HepG2 (cell line): ENCODE data around the gene SART1. TPM values are rescaled to one million over a fixed set of nuclear protein-coding genes. Genes with fewer than 3 reads are reported as not detected.

Experiments used
- DMAP1 ChIP-seq: IDR thresholded peaks from 2 replicates; pipeline ENCODE4 v1.6.1; 2016
- DR1 ChIP-seq: sonication (generic); formaldehyde crosslinking; IDR thresholded peaks from 2 replicates; pipeline ENCODE4 v1.8.0; 2021; ENCODE audit warnings: mild to moderate bottlenecking, missing genetic modification reagents, inconsistent platforms
- E2F2 ChIP-seq: sonication (generic); formaldehyde crosslinking; IDR thresholded peaks from 2 replicates; pipeline ENCODE4 v1.4.0; 2020; ENCODE audit warnings: missing genetic modification reagents, borderline replicate concordance
- EED ChIP-seq: sonication (generic); formaldehyde crosslinking; IDR thresholded peaks from 2 replicates; pipeline ENCODE4 v1.5.0; 2020; ENCODE audit warnings: mild to moderate bottlenecking, missing genetic modification reagents
- ELF1 ChIP-seq: sonication (generic); formaldehyde crosslinking; IDR thresholded peaks from 2 replicates; pipeline ENCODE4 v1.4.0; 2020; ENCODE audit warnings: missing genetic modification reagents
- ETV6 ChIP-seq: sonication (generic); formaldehyde crosslinking; conservative IDR thresholded peaks from 2 replicates; pipeline ENCODE4 v1.4.0; 2020; ENCODE audit warnings: missing genetic modification reagents
- FOSL1 ChIP-seq: sonication (generic); formaldehyde crosslinking; IDR thresholded peaks from 2 replicates; pipeline ENCODE4 v1.9.0; 2021; ENCODE audit warnings: missing genetic modification reagents, borderline replicate concordance
- FOXK1 ChIP-seq: sonication (generic); formaldehyde crosslinking; IDR thresholded peaks from 2 replicates; pipeline ENCODE4 v1.4.0; 2020; ENCODE audit warnings: low read depth, missing genetic modification reagents, borderline replicate concordance
- GLMP ChIP-seq: sonication (generic); formaldehyde crosslinking; IDR thresholded peaks from 2 replicates; pipeline ENCODE4 v1.9.0; 2021; ENCODE audit warnings: missing genetic modification reagents, mild to moderate bottlenecking, borderline replicate concordance
- HMGXB3 ChIP-seq: sonication (generic); formaldehyde crosslinking; IDR thresholded peaks from 2 replicates; pipeline ENCODE4 v1.4.0; 2020; ENCODE audit warnings: missing genetic modification reagents, borderline replicate concordance
- PHB2 ChIP-seq: fragments of 450-650 bp; IDR thresholded peaks from 2 replicates; pipeline ENCODE4 v1.6.1; 2018; ENCODE audit not compliant: partially characterized antibody
- REXO4 ChIP-seq: sonication (generic); formaldehyde crosslinking; IDR thresholded peaks from 2 replicates; pipeline ENCODE4 v1.8.0; 2022; ENCODE audit warnings: missing genetic modification reagents, mild to moderate bottlenecking, borderline replicate concordance
- SCMH1 ChIP-seq: sonication (generic); formaldehyde crosslinking; IDR thresholded peaks from 2 replicates; pipeline ENCODE4 v1.9.0; 2021; ENCODE audit warnings: missing genetic modification reagents, mild to moderate bottlenecking, borderline replicate concordance
- STAG1 ChIP-seq: sonication (generic); formaldehyde crosslinking; IDR thresholded peaks from 2 replicates; pipeline ENCODE4 v1.4.0; 2020; ENCODE audit warnings: missing genetic modification reagents
- ZBTB7A ChIP-seq: sonication (generic); formaldehyde crosslinking; IDR thresholded peaks from 2 replicates; pipeline ENCODE4 v1.8.0; 2022; ENCODE audit warnings: mild to moderate bottlenecking, missing genetic modification reagents
- ZFP91 ChIP-seq: sonication (generic); formaldehyde crosslinking; IDR thresholded peaks from 2 replicates; pipeline ENCODE4 v1.9.0; 2022; ENCODE audit warnings: missing genetic modification reagents, mild to moderate bottlenecking, borderline replicate concordance
- ZNF205 ChIP-seq: IDR thresholded peaks from 2 replicates; pipeline ENCODE4 v1.6.1; 2018; ENCODE audit warnings: missing biosample characterization, missing genetic modification reagents
- ZNF296 ChIP-seq: sonication (generic); formaldehyde crosslinking; conservative IDR thresholded peaks from 2 replicates; pipeline ENCODE4 v1.5.0; 2020; ENCODE audit warnings: mild to moderate bottlenecking, missing genetic modification reagents
- ZNF468 ChIP-seq: sonication (generic); formaldehyde crosslinking; IDR thresholded peaks from 2 replicates; pipeline ENCODE4 v1.8.0; 2022; ENCODE audit warnings: mild to moderate bottlenecking, moderate library complexity, missing genetic modification reagents
- ZNF550 ChIP-seq: sonication (generic); formaldehyde crosslinking; IDR thresholded peaks from 2 replicates; pipeline ENCODE4 v1.4.0; 2020; ENCODE audit warnings: mild to moderate bottlenecking, missing genetic modification reagents, borderline replicate concordance
- ZNF678 ChIP-seq: sonication (generic); formaldehyde crosslinking; IDR thresholded peaks from 2 replicates; pipeline ENCODE4 v1.4.0; 2020; ENCODE audit warnings: mild to moderate bottlenecking, missing genetic modification reagents
- ZNF879 ChIP-seq: sonication (generic); formaldehyde crosslinking; IDR thresholded peaks from 2 replicates; pipeline ENCODE4 v1.8.1; 2023; ENCODE audit warnings: missing genetic modification reagents
- polyA plus RNA-seq, 8 experiments: library from polyadenylated mRNA; depleted of rRNA in 3 of 8; stranded (reverse) in 7 of 8; unstranded in 1 of 8; fragments of >200 nt; fragmentation: Illumina TruSeq in 4 of 8; extraction: Trizol in 4 of 8; gene quantifications; 2 replicates each; pipeline versions ENCODE4 v1.2.1 to v1.2.3, GENCODE V29; 2011 to 2016; ENCODE audit warnings: low read depth in 4 of 8, missing spikeins in 1 of 8, mixed read lengths in 1 of 8; ENCODE audit not compliant: insufficient read depth in 1 of 8
- total RNA-seq, 5 experiments: library from RNA; depleted of rRNA; stranded (reverse); fragments of >200 nt; fragmentation: Illumina TruSeq; extraction: Trizol; gene quantifications; 2 replicates each; pipeline ENCODE4 v1.2.3, GENCODE V29; 2016; ENCODE audit warnings: low read depth in 1 of 5

SART1 gene
- total and polyA plus RNA-seq, 2 of the 13 experiments (the other 11 are each of a cell fraction or from before 2014, with no cell fraction given) = 11.3 to 22.5 TPM

- TF ChIP-seq HMGXB3 (CRISPR knock-in tag) (no peak; the same call in 1 of the 2 replicates), EED (no peak), FOSL1 (CRISPR knock-in tag) (no peak), E2F2 (CRISPR knock-in tag) (peak; percentile 48; the same call in 1 of the 2 replicates), ZNF678 (no peak), ZBTB7A (CRISPR knock-in tag) (no peak), DMAP1 (no peak), STAG1 (CRISPR knock-in tag) (peak; percentile 82), PHB2 (no peak), ZNF205 (CRISPR knock-in tag) (0 out of 2 replicates have a peak, but pooled peaks have one; percentile 38), FOXK1 (CRISPR knock-in tag) (no peak), ELF1 (CRISPR knock-in tag) (0 out of 2 replicates have a peak, but pooled peaks have one; percentile 27), ZNF296 (CRISPR knock-in tag) (no peak), ZFP91 (CRISPR knock-in tag) (no peak; the same call in 1 of the 2 replicates), REXO4 (CRISPR knock-in tag) (no peak), SCMH1 (CRISPR knock-in tag) (no peak), ZNF468 (CRISPR knock-in tag) (no peak), ETV6 (CRISPR knock-in tag) (no peak), GLMP (no peak), ZNF550 (no peak), ZNF879 (no peak), DR1 (0 out of 2 replicates have a peak, but pooled peaks have one; percentile 36)
Measured at GRCh38 chr11:66022401-66023185, 61.1 kb downstream of the SART1 start (continued).
